NCI-H2196 (cell line): Measurements from ENCODE around the gene DST.
"Not testable (repeated sequence)": the region's sequence is repeated elsewhere in the genome, so short reads cannot be mapped to it uniquely, and the experiment has no call there.

ENCODE experiments used
- DNase-seq: peaks from one replicate; lab custom pipeline; 2025; ENCODE audit not compliant: unreplicated experiment; lab: John Stamatoyannopoulos, UW

DST gene

DNA sequence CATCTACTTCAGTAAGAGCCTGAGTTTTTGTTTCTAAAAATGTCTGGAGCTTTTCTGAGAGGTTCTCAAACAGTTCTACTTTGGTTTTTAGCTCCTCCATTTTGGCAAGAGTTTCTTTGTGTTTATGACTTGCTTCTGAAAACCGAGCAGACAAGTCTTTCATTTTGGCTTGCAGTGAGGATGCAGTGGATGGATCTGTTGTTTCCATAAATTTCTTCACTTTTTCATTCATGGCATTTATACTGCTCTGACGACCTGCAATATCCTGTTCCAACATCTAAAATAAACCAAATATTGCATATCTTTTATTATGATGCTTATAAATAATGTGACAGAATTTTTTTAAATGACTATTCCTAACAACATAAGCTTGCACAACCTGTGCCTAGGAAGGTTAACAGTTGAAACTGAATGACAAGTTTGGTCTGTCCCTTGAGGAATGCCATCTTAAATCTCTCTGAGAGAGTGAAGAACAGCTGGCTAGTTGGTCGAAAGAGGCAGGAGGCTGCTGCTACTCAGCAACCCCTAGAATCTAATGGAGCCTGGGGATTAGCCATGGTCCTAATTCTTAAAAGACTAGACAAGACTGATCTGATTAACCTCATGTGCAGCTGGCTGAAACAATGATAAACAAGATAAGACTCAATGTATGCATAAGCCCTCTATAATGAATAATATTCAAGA, 69.8 kb downstream of the DST start:
- DNase-seq, result no peak

DNA sequence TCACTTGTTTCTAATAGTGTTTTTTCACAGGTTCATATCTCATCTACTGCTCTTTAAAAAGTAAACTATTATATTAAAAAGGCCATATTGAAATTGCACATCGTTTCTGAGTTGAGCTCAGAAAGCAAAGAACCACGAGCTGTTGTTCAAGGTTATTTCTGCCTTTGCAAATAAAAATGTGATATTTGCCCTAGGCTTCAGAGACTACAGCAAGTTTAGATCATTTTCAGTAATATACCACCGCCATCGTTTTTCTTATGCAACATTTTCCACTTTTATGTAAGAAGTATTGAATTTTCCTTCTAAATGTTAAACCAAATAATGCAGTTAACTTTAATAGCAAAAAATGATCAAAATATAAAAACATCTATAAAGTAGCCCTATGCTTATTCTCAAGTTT, 71.1 kb downstream of the DST start:
- DNase-seq, result no peak

DNA sequence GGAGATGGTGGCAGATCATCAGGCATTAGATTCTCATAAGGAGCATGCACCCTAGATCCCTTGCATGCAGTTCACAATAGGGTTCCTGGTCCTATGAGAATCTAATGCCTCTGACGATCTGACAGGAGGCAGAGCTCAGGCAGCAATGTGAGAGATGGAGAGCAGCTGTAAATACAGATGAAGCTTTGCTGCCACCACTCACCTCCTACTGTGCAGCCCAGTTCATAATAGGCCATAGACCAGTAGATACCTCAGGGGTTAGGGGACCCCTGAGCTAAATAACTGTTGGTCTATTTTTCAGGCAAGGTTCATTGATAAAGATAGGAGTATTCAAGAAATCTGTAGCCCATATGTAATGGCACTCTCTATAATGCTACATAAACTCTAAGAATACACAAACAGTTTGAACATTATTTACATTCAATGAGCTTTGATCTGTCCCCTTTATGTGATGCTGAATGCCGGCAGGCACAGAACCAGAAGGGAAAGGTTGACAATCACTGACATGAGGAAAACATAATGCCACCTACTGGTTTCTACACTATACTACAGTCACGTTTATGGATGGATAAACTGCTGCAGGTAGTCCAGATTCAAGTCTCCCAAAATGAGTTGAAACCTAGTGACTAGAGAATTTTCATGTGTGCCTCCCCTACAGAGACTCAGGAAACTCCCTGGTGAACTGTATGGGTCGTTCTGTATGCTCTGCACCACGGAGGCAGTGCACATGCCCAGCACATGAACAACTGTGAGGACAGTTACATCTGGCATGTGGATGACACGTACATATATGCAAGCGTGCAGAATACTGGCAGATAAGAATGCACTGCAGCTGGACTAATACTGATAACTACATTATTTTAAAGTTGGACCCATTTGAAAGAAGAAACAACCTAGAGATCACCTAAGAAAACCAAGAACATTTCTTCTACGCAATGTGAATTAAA, 72.0 kb downstream of the DST start:
- DNase-seq, result peak; percentile 9

- DNase-seq, result no peak
Observed at GRCh38 chr6:56567501-56567900, 75.2 kb downstream of the DST start.

DNA sequence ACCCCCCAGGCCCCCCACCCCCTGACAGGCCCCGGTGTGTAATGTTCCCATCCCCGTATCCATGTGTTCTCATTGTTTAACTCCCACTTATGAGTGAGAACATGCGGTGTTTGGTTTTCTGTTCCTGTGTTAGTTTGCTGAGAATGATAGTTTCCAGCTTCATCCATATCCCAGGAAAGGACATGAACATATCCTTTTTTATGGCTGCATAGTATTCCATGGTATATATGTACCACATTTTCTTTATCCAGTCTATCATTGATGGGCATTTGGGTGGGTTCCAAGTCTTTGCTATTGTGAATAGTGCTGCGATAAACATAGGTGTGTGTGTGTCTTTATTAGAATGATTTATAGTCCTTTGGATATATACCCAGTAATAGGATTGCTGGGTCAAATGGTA, 80.0 kb downstream of the DST start:
- DNase-seq, result not testable (repeated sequence)

GRCh38 chr6:56556751-56557540, 85.7 kb downstream of the DST start:
- DNase-seq, result no peak

DNA sequence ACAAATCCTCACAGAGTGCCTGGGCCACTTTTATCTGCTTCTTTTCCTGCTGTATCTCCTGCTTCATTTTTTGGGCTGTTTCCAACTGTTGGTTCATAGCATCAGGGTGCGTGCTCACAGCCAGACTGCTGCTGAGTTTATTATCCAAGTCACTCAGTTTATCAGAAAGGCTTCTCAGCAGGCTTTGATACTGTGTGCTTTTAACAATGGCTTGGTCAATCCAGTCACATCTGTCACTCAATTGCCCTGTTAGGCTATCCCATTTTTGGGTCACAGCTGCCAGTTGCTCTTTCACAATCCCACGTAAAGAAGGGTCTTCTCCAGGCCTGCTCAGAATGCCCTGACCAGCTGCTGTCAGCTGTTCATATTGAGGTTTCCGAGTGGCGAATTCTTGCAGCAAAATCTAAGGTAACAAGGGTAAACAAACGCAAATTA, 87.2 kb downstream of the DST start:
- DNase-seq, result no peak

GRCh38 chr6:56552187-56553130, 90.2 kb downstream of the DST start:
- no peak for DNase-seq

GRCh38 chr6:56551409-56552120, 91.1 kb downstream of the DST start:
- DNase-seq, result no peak

- DNase-seq, result no peak
Observed at GRCh38 chr6:56550301-56550700, 92.4 kb downstream of the DST start.

- no peak for DNase-seq
Observed at GRCh38 chr6:56549014-56549413, 93.7 kb downstream of the DST start.

DNA sequence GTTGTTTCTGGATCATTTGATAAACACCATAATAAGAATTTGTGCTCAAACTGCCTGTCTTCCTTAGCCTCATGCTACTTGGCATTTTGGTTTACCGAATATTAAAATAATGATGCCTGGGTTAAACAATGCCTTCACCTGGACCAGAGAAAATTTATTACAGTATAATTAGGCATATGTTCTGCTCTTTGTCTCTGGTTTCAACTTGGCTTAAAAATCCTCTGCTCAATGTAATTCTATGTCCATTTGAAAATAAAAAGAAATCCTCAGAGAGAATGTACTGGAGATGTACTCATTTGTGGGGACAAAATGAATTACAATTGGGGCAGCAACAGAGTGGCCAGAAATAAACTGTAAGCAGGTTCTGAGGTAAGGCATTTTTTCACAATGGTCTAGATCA, 95.0 kb downstream of the DST start:
- no peak for DNase-seq

- DNase-seq, result peak; percentile 80
Observed at GRCh38 chr6:56542364-56543331, 100.0 kb downstream of the DST start.

DNA sequence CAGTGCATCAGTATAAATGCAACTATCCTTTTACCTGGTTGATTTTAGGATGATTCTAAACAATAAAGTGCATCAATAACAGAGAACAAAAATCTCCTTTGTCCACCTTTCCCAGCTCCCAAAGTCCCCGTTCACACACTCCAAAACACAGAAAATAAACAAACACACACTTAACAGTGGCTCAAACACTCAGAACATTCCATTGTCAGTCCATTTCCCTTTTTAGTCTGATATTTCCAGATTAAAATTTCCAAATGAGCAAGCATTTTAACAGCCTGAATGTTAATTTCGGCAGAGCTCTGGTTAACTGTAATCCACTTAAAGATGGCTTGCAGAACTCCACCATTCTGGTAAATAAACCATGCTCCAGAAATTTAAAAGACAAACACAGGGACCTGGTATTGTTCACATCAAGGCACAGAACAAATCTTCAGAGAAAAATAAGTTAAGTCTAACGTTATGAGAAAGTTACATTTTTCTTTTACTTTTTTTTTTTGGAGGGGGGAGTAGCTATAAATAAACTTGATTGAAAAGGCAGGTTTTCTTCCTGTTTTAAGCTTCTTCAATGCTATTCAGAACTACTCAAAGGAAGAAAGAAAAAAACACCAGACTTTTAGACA, 100.8 kb downstream of the DST start:
- no peak for DNase-seq

DNA sequence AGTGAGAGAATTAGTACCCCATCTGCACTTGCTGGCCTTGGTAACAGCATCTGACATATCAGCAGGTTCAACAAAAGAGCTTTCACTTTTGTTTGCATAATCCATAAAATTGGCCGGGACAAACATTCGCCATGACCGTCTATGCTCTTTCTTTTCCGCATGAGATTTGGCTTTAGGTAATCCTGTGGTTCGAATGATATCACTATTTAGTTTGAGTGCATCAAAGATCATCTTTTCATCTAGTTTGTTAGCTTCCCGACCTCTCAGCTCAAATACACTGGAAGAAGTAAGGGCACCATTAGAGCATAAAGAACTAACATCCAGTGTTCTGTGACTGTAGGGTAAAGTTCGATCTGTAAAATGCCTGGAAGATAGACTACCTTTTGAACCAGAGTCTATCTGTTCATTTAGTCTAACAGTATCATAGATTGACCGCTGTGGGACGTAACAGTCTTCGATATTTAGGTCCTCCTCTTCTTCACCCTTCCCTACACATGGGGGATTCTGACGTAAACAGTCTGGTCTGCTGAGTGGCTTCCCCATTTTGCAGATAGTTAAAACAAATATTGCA, 101.6 kb downstream of the DST start:
- no peak for DNase-seq

DNA sequence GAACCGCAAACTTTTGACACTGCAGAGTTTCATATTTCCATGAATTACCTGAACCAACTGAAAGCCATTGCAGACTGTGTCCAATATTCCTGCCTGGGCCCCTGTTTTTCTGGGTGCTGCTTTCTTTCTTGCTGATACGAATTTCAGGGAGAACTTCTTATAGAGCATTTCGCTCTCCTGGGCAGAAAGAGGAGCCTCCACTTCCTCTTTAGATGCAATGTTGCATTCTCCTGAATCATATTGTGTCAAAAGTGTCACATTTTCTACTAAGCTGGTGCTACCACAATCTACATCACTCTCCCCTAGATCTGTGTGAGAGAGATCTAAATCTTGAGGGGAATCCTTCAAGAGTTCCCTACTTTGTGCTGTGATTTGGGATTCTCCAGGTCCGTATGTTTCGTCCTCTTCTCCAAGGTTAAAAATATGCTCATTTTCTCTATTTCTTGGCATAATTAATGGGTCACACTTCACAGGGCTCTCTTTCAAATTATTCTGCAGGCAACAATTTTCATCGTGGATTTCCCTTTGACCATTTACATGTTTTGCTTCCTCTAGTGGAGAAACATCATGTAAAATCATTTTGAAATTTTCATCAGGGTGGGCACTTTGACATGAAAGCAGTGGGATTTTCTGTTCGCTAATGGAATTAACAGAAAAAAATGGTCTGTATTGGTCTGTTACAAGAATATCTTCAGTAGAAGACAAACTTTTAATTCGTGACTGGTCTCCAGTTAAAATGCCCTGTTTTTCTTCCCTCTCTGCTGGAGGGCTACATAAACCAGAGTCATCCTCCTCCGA, 102.3 kb downstream of the DST start:
- no peak for DNase-seq

DNA sequence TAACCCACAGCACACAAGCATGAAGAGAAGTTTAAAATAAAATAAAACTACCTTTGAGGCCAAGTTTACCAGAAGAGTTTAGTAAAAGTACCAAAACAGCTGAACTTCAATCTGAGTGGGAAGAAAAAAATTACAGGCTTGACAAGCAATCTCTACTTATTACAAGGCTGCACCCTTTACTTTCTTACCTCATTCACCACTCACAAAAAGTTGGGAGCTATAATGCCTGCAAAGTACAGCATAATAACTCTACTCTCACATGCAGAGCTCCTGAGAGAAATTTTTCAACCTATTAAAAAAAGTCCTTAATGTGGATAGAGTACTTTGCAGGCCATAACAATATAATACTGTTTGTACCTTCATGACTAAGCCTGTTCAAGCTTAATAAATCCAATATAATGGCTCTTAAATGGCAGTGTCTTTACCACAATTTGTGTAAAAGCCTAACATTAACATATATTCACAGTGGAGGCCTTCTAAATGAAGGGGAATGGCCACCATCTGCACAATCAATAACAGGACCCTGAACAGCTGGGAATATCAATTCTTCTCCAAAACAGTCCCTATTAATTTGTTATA, 103.1 kb downstream of the DST start:
- no peak for DNase-seq
